HCT116 (cell line): Measurements from ENCODE around the gene FAM234B.

ENCODE experiments used
- ATF3 ChIP-seq: IDR thresholded peaks from 2 replicates; pipeline ENCODE4 v1.6.1; 2012
- CEBPB ChIP-seq: IDR thresholded peaks from 2 replicates; pipeline ENCODE4 v1.6.1; 2012; ENCODE audit warnings: low read depth
- CTCF ChIP-seq, 3 experiments: fragments of 200-600 bp in 1 of 3; sonication (generic) in 1 of 3; IDR thresholded peaks in 2 of 3; conservative IDR thresholded peaks in 1 of 3; 2 replicates each; pipeline ENCODE4 v1.5.1; 2012 to 2017; ENCODE audit warnings: low read depth in 2 of 3, low read length in 2 of 3, antibody characterized with exemption in 1 of 3, borderline replicate concordance in 1 of 3, control low read depth in 1 of 3, mild to moderate bottlenecking in 1 of 3, mixed read lengths in 1 of 3, mixed run types in 1 of 3, moderate library complexity in 1 of 3; ENCODE audit not compliant: insufficient read depth in 1 of 3
- EZH2 ChIP-seq: fragments of 200-600 bp; sonication (generic); IDR thresholded peaks from 2 replicates; pipeline ENCODE4 v1.6.1; 2017; ENCODE audit warnings: antibody characterized with exemption, mixed run types
- EZH2phosphoT487 ChIP-seq: fragments of 200-600 bp; IDR thresholded peaks from 2 replicates; pipeline ENCODE4 v1.6.1; 2018; ENCODE audit warnings: antibody characterized with exemption, borderline replicate concordance
- JUND ChIP-seq: IDR thresholded peaks from 2 replicates; pipeline ENCODE4 v1.6.1; 2012
- POLR2A ChIP-seq: IDR thresholded peaks from 2 replicates; pipeline ENCODE4 v1.7.0; 2011; ENCODE audit warnings: borderline replicate concordance; ENCODE audit not compliant: insufficient read depth, insufficient read length; ENCODE audit errors: extremely low read depth
- POLR2AphosphoS5 ChIP-seq: IDR thresholded peaks from 2 replicates; pipeline ENCODE4 v1.6.1; 2011; ENCODE audit warnings: mild to moderate bottlenecking, low read depth, low read length, moderate library complexity
- SIN3A ChIP-seq: IDR thresholded peaks from 2 replicates; pipeline ENCODE4 v1.6.1; 2012; ENCODE audit warnings: low read depth
- SP1 ChIP-seq: IDR thresholded peaks from 2 replicates; pipeline ENCODE4 v1.6.1; 2012; ENCODE audit warnings: low read depth
- YY1 ChIP-seq: IDR thresholded peaks from 2 replicates; pipeline ENCODE4 v1.6.1; 2011; ENCODE audit warnings: low read length, low read depth, moderate library complexity, mild to moderate bottlenecking; ENCODE audit not compliant: insufficient replicate concordance; ENCODE audit errors: extremely low read depth
- ZNF274 ChIP-seq: fragments of 200-500 bp; sonication (Bioruptor generic); IDR thresholded peaks from 2 replicates; pipeline ENCODE4 v1.6.1; 2014; ENCODE audit warnings: mild to moderate bottlenecking, low read depth, low read length, inconsistent platforms
- TF ChIP-seq, protein P1 (sequence below): IDR thresholded peaks from 2 replicates; pipeline ENCODE4 v1.6.1; 2012

DNA sequence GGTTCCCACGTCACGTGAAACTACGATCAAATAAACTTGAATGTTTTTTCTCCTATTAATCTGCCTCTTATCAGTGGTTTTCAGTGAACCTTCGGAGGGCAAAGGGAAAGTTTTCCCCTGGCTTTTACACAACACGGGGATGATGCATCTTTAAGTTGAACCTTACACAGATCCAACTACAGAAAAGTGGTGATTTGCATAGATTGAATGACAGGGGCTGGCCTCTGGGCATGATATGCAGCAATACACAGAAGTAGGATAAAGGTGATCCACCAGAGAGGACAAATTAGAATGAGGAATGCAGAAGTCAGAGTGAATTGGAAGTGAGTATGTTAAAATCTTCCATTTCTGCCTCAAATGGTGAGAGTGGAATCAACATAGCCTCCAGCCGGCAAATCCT, 47.7 kb downstream of the FAM234B start:
- TF ChIP-seq CTCF (IDR thresholded peaks at IDR 0.05 in 2 of 3, conservative IDR thresholded peaks at IDR 0.05 in 1 of 3; ENCODE audit: borderline replicate concordance in 1 of 3, insufficient read depth in 1 of 3, low read depth in 2 of 3, low read length in 2 of 3), result no peak
- TF ChIP-seq CEBPB, result no peak
- TF ChIP-seq ZNF274, result no peak
- TF ChIP-seq, protein P1, sequence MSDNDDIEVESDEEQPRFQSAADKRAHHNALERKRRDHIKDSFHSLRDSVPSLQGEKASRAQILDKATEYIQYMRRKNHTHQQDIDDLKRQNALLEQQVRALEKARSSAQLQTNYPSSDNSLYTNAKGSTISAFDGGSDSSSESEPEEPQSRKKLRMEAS, result no peak
- no peak for TF ChIP-seq EZH2phosphoT487
- TF ChIP-seq SIN3A, result no peak
- no peak for TF ChIP-seq EZH2
- TF ChIP-seq POLR2A, result no peak
- TF ChIP-seq POLR2AphosphoS5, result no peak
- TF ChIP-seq JUND, result no peak
- TF ChIP-seq ATF3, result no peak
- TF ChIP-seq YY1, result no peak
- no peak for TF ChIP-seq SP1
